SIG-M5 treated with dmso at 0.1 percent for 504 hours (cell line): ENCODE results near the gene MAML1.

Experiments used
- DNase-seq: peaks from one replicate; lab custom pipeline; 2025; ENCODE audit not compliant: unreplicated experiment; lab: John Stamatoyannopoulos, UW

Gene MAML1

GRCh38 chr5:179819296-179820126 is 86.9 kb downstream of the MAML1 start:
- peak; percentile 30 for DNase-seq

GRCh38 chr5:179820127-179820482 is 87.5 kb downstream of the MAML1 start:
- DNase-seq: no peak

GRCh38 chr5:179820483-179821297 is 88.1 kb downstream of the MAML1 start, which contains the start of gene SQSTM1:
Gene SQSTM1, plus strand, starts transcription at chr5:179820905. Its CDS starts 32 bp downstream, at chr5:179820937.
- DNase-seq: peak; percentile 62

GRCh38 chr5:179821298-179822058 is 88.9 kb downstream of the MAML1 start:
- peak; percentile 86 for DNase-seq

- DNase-seq: no peak
Measured at GRCh38 chr5:179822059-179822432, 89.4 kb downstream of the MAML1 start.

GRCh38 chr5:179822444-179822990 is 89.9 kb downstream of the MAML1 start:
- DNase-seq: no peak

- no peak for DNase-seq
Measured at GRCh38 chr5:179823937-179824744, 91.5 kb downstream of the MAML1 start.

GRCh38 chr5:179824745-179825112 is 92.1 kb downstream of the MAML1 start:
- no peak for DNase-seq

GRCh38 chr5:179825655-179826182 is 93.1 kb downstream of the MAML1 start:
- no peak for DNase-seq
